Measurements from ENCODE around the gene FUNDC2.

The FUNDC2 gene

DNA sequence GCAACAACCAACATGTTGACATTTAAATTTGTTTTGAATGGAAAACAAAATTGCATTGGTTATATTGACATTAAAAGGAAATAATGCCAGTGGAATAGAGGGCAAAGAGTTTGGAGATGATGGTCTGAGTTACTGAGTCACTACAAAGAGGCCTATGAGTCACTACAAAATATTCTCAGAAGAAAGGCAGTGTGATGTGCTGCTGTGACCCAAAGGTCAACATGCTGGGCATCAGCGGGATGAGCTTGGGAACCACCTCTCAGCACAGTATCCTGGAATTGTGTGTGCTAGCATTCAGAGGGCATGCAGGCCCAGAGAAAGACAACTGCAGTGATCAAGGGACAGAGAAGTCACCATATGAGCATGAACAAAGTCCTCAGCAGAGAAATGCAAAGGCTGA lies 41.5 kb downstream of the FUNDC2 start:
- in situ Hi-C loops (cut with MboI; ENCODE audit: low sequenced_read_pairs), result no loop called here

DNA sequence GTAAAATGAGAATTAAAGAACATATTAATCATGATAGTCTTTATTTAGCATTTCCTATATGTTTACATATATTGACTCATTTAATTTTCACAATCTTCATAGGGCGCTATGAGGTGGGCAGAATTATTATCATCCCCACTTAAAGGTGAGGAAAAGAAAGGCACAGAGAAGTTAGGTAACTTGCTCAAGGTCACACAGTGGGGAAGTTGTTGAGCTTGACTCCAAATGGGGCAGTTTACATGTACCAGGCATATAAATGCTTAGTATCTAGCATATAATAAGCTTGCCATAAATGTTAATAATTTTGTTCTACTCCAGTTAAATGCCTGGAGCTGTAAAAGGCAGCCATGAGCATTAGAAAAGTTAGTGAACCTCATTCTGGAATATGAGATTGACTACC lies 42.8 kb downstream of the FUNDC2 start:
- in situ Hi-C loops (cut with MboI; ENCODE audit: low sequenced_read_pairs), result no loop called here

DNA sequence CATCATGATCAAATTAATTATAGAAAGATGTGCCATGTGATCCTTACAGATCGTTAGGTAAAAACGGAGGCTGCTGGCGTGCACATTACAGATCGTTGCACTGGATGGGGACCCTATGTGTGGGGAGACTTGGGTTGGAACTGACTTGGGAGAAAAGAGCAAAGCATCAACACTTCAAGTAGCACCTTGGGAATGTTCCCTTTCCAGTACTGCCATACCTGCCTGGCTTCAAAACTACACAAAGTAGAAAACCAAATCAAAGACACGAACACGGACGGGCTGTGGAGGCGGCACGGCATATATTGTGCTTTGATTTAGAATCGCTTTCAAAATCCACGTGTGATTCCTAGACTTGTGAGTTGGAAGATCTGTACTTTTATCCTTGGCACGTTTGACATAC lies 43.4 kb downstream of the FUNDC2 start:
- in situ Hi-C loops (cut with MboI; ENCODE audit: low sequenced_read_pairs), result no loop called here

DNA sequence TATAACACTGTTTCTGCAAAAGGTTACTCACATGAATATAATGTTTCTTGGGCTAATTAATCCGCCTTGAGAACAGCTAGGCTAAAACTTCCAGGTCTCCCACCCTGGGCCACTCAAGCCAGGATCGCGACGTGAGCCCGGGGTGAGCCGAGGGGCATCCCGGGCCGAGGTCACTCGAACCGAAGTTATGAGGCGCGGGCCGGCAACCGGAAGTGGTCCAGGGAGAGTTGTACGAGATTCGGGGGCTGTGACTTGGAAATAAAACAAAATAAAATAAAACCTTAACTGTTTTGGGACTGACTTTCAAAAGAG lies 44.0 kb downstream of the FUNDC2 start:
- in situ Hi-C loops (cut with MboI; ENCODE audit: low sequenced_read_pairs), result no loop called here

DNA sequence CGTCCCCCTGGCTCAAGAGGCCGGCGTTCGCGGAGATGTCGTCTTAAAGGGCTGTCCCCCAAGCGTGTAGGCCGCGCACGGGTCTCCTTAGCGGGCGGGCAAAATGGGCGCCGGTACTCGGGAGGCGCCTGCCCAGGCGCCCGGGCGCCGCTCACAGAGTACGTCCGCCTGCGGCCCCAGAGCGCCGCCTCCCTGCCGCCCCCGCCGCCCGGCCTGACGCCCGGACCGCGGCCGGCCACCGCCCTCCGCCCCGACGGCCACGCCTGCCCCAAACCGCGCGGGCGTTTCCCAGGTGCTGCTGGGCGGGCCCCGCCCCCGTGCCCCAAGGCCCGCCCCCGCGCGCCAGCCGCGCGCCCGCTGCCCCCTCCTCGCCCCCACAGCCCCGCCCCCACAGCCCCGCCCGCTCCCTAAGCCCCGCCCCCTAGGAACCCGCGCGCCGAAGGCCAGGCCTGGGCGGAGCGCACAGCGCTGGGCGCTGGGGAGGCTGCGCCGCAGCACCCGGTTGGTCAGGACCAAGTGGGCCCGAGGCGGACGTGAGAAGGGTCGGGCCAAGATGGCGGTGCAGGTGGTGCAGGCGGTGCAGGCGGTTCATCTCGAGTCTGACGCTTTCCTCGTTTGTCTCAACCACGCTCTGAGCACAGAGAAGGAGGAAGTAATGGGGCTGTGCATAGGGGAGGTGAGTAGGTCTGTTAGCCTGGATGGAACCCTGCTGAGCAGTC lies 44.5 kb downstream of the FUNDC2 start, which contains the start of the genes BRCC3, CMC4 and MTCP1:
BRCC3 (plus strand) TSS at position 534 of the 719 bp plus-strand sequence; CDS start at position 554, 20 bp downstream.
CMC4 (minus strand) TSS at position 162 of the 719 bp plus-strand sequence. CDS start 7,113 bp downstream, outside the sequence.
MTCP1 (minus strand) TSS at position 162 of the 719 bp plus-strand sequence. CDS start 5,126 bp downstream, outside the sequence.
- in situ Hi-C loops (cut with MboI; ENCODE audit: low sequenced_read_pairs), result no loop called here

DNA sequence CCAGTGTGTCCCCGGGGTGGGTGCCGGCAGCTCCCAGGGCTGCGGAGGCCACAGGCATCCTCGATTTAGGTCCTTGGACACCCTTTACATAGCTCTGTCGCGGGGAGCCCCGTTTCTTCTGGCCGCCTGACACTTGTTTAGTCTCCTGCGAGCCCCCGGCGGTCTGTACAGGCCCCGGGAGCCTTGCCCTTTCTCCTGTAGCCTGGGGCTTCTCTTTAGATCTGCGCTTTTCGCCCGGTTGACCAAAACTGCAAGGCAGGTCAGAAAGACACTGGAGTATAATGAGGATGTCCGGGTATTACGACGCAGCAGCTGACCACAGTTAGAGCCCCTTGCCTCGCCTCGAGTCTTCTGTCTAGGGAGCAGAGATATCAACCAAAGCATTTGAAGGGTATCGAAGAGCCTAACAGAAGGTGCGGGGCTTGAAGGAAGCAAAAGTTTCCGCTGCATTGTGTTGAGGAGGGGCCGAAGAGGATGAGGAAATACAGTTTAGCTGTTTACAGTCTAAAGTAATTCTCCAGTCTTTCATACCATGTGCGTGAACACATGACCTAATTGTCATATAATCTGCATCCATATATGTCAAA lies 45.1 kb downstream of the FUNDC2 start:
- in situ Hi-C loops (cut with MboI; ENCODE audit: low sequenced_read_pairs), result no loop called here

DNA sequence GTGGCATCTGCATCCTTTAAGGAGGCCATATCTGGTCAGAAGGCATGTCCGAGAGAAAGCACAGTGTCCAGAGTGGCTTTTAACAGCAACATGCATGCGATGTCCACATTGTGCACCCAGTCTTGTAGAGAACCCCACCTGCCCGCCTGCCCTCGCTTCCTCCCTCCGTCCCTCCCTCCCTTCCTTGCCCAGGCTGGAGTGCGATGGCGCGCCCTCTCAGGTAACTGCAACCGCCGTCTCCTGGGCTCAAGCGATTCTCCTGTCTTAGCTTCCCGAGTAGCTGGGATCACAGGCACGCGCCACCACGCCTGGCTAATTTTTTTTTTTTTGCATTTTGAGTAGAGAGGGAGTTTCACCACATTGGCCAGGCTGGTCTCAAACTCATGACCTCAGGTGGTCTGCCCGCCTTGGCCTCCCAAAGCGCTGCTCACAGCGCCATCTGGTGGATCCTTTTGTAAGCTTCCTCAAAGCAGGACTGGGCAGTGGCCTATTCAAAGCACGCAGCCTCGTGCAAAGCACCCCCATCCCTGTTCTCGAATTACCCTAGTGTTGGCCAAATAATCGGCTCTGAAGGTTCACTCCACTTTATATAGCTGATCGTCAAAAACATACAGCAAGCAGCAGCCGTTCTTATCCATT lies 59.7 kb downstream of the FUNDC2 start:
- in situ Hi-C loops (cut with MboI; ENCODE audit: low sequenced_read_pairs), result no loop called here

DNA sequence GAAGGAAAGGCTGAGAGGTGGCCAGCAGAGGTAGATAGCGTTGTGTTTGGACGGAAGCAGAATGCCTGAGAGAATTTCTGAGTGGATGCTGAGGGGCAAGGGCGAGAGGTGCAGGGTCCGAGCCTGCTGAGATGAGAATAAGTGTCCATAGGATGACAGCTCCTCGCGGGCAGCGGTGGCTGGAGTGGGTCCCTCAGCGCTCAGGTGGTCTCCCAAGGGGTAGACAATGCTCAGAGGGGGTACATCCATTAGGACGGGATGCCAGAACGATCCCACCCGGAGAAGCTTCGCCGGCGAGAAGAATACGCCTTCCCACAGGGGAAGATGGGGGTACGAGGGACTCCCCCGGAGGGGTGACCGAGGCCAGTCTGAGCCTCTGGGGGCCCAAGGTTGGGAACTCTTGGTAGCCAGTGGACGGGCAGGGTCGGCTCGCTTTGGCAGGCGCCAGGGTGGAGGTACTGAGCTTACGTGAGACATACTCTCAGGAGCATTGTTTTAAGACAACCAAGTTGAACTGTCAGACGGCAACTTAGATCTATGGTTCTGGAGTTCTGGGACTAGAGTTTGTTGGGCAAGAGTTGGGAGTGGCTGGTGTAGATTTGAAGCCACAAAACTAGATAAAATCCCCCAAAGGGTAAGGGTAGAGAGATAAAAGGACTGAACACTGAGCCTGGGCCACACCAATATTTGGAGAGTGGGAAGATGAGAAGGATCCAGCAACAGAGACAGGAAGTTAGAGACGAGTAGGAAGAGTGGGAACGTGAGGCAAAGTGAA lies 60.5 kb downstream of the FUNDC2 start:
- in situ Hi-C loops (cut with MboI; ENCODE audit: low sequenced_read_pairs), result no loop called here

DNA sequence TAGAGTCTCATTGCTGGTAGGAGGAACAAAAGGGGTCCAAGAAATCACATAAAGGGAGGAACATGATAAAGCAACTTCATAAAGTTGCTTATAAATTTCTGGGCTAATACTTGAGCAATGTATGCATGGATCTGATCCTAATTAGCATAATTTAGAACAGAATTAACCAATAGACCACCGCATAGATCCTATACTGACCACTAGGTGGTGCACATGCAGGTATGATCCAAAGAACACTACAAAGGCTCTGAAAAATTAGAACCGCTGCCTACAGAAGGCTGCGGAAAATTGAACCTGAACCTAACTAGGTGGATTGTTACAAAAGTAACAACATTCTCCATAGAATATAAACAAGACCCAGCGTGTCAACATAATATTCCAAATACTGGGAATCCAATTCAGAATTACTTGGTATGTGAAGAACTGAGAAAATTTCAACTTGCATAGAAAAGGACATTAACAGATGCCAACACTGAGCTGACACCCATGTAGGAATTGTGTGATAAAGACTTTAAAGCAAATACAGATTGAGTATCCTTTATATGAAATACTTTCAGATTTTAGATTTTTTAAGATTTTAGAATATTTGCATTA lies 67.9 kb downstream of the FUNDC2 start:
- in situ Hi-C loops (cut with MboI; ENCODE audit: low sequenced_read_pairs), result no loop called here

DNA sequence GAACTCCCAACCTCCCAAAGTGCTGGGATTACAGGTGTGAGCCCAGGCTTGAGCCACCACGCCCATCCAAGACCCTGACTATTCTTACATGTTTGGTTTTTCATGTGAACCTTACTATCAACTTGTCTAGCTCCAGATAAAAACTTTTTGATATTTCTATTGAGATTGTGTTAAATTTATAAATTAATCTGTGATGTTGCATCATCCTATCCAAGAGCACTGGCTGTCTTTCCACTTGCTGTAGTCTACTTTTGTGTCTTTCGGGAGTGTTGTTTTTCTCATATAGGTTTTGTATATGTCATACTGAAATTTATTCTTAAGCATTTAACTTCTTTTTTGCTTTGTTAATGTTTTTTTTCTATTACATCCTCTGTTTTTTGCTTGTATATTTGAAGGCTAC lies 79.3 kb downstream of the FUNDC2 start:
- in situ Hi-C loops (cut with MboI; ENCODE audit: low sequenced_read_pairs), result no loop called here

DNA sequence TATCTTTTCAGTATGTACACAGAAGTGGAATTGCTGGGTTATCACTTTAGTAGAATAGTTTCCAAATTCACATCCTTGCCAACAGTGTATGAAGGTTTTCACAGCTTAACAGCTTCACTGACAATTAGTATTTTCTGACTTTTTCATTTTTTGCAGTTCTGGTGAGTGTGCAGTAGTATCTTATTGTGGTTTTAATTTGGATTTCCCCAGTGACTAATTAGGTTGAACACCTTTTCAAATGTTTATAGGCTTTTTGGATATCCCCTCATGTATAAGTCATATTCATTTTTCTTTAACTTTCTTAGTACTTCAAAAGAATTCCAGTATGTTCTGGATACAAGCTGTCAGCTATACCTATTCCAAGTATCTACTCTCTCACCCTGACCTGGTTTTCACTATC lies 81.8 kb downstream of the FUNDC2 start:
- in situ Hi-C loops (cut with MboI; ENCODE audit: low sequenced_read_pairs), result no loop called here
